Measurements from ENCODE around the gene CPEB4. TPM values are rescaled to one million over a fixed set of nuclear protein-coding genes. Genes with fewer than 3 reads are reported as not detected.

Gene CPEB4
- total and polyA plus RNA-seq, 2 of the 4 experiments (the other 2 are of a cell fraction), result 7.8 to 22.6 TPM

- Histone ChIP-seq H3K4ac (ENCODE audit: low read depth, low read length) (no peak overlapping the region), H3K23ac (ENCODE audit: low read depth, low read length) (peak overlapping the region; percentile 70; the same call in 1 of the 2 replicates), H3K4me3 (ENCODE audit: insufficient read depth, low read depth, low read length) (peak overlapping the region; percentile 59), H3K56ac (ENCODE audit: extremely low read depth, insufficient read depth, low read length) (0 out of 2 replicates have a peak overlapping the region, but pooled peaks have one; percentile 4), H3K9me3 (ENCODE audit: control insufficient read depth, insufficient read depth, low read length) (no peaks in the 10 kb centered on the region), H3K18ac (ENCODE audit: low read depth, low read length) (no peak overlapping the region; the same call in 1 of the 2 replicates), H3K79me1 (ENCODE audit: low read depth in 1 of 2, low read length in 2 of 2) (peaks cover 7 to 17% of the 10 kb centered on the region in 2 experiments; a peak in 3 of 4 replicates), H3K9ac (ENCODE audit: low read depth, low read length) (peak overlapping the region; percentile 61), H2AFZ (replicated peaks; ENCODE audit: low read length, poor library complexity) (peak overlapping the region; percentile 86), H3K4me2 (ENCODE audit: low read depth, low read length) (peak overlapping the region; percentile 72), H3K9me1 (ENCODE audit: insufficient read depth, low read length) (no peaks in the 10 kb centered on the region; the same call in 1 of the 2 replicates), H2BK5ac (ENCODE audit: low read depth, low read length, poor library complexity, severe bottlenecking) (peak overlapping the region; percentile 5), H2BK20ac (ENCODE audit: low read depth, low read length) (no peak overlapping the region), H3K36me3 (ENCODE audit: control insufficient read depth, insufficient read depth, low read length) (no peaks in the 10 kb centered on the region), H3K4me1 (ENCODE audit: control insufficient read depth, insufficient read depth, low read length) (no peaks in the 10 kb centered on the region; the same call in 1 of the 2 replicates), H2BK15ac (ENCODE audit: low read depth, low read length) (no peak overlapping the region), H4K20me1 (ENCODE audit: insufficient read depth, low read length) (0 out of 2 replicates have a peak, but pooled peaks cover 7% of the 10 kb centered on the region), H4K5ac (ENCODE audit: low read depth, low read length) (no peak overlapping the region), H3K14ac (replicated peaks; ENCODE audit: low read depth, low read length) (peak overlapping the region; percentile 48), H3K27ac (ENCODE audit: insufficient read depth, low read length) (peak overlapping the region; percentile 38), H4K8ac (ENCODE audit: low read depth in 2 of 2, low read length in 2 of 2) (no peak overlapping the region), H2AK5ac (ENCODE audit: low read depth, low read length) (no peak overlapping the region), H4K91ac (ENCODE audit: insufficient read depth, low read depth, low read length) (no peak overlapping the region), H3K27me3 (ENCODE audit: control insufficient read depth, insufficient read depth, low read length) (no peaks in the 10 kb centered on the region), H2AK9ac (replicated peaks; ENCODE audit: low read depth, low read length, poor library complexity) (peak overlapping the region; percentile 97), H2BK120ac (ENCODE audit: low read depth, low read length) (no peak overlapping the region)
- intact Hi-C loops (cut with micrococcal nuclease), result loop anchor here (1.0 to 5.0 kb wide), 4 partner anchors 84 to 270 kb away; no protein-coding TSS in a partner anchor
- in situ Hi-C loops (cut with MboI; ENCODE audit: low sequenced_read_pairs), result no loop called here
- POLR2A ChIA-PET (ENCODE audit: unreplicated experiment), result interaction anchor here (0.6 to 0.9 kb wide), 2 partner anchors 131 to 272 kb away, joined by 3 read pairs; partner anchors contain the start of gene BOD1
- peak; percentile 24 for DNase-seq
- no peak for ATAC-seq (ENCODE audit: low read depth)
- CTCF ChIA-PET, result interaction anchor here (1.0 kb wide), 1 partner anchor 37 kb away, joined by 3 read pairs; no protein-coding TSS in a partner anchor
- TF ChIP-seq NFE2L2 (IDR thresholded peaks at IDR 0.05; ENCODE audit: low read depth, low read length), result no peak
- TF ChIP-seq, protein P1, sequence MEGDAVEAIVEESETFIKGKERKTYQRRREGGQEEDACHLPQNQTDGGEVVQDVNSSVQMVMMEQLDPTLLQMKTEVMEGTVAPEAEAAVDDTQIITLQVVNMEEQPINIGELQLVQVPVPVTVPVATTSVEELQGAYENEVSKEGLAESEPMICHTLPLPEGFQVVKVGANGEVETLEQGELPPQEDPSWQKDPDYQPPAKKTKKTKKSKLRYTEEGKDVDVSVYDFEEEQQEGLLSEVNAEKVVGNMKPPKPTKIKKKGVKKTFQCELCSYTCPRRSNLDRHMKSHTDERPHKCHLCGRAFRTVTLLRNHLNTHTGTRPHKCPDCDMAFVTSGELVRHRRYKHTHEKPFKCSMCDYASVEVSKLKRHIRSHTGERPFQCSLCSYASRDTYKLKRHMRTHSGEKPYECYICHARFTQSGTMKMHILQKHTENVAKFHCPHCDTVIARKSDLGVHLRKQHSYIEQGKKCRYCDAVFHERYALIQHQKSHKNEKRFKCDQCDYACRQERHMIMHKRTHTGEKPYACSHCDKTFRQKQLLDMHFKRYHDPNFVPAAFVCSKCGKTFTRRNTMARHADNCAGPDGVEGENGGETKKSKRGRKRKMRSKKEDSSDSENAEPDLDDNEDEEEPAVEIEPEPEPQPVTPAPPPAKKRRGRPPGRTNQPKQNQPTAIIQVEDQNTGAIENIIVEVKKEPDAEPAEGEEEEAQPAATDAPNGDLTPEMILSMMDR (conservative IDR thresholded peaks at IDR 0.05; ENCODE audit: low read depth, low read length), result no peak
- TF ChIP-seq, protein P2, sequence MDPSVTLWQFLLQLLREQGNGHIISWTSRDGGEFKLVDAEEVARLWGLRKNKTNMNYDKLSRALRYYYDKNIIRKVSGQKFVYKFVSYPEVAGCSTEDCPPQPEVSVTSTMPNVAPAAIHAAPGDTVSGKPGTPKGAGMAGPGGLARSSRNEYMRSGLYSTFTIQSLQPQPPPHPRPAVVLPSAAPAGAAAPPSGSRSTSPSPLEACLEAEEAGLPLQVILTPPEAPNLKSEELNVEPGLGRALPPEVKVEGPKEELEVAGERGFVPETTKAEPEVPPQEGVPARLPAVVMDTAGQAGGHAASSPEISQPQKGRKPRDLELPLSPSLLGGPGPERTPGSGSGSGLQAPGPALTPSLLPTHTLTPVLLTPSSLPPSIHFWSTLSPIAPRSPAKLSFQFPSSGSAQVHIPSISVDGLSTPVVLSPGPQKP (IDR thresholded peaks at IDR 0.05; ENCODE audit: borderline replicate concordance, low read depth, low read length), result no peak
- TF ChIP-seq FOS (IDR thresholded peaks at IDR 0.05; ENCODE audit: low read depth, low read length), result no peak
- TF ChIP-seq BHLHE40 (IDR thresholded peaks at IDR 0.05; ENCODE audit: low read depth, low read length), result no peak
- TF ChIP-seq MAZ (IDR thresholded peaks at IDR 0.05; ENCODE audit: borderline replicate concordance, low read depth, low read length), result no peak
- no peak for TF ChIP-seq SMC3 (IDR thresholded peaks at IDR 0.05; ENCODE audit: low read depth, low read length)
- no peak for TF ChIP-seq CEBPB (IDR thresholded peaks at IDR 0.05; ENCODE audit: low read depth, low read length)
- TF ChIP-seq RCOR1 (IDR thresholded peaks at IDR 0.05; ENCODE audit: insufficient replicate concordance, low read length), result no peak
- TF ChIP-seq, protein P3, sequence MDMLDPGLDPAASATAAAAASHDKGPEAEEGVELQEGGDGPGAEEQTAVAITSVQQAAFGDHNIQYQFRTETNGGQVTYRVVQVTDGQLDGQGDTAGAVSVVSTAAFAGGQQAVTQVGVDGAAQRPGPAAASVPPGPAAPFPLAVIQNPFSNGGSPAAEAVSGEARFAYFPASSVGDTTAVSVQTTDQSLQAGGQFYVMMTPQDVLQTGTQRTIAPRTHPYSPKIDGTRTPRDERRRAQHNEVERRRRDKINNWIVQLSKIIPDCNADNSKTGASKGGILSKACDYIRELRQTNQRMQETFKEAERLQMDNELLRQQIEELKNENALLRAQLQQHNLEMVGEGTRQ (IDR thresholded peaks at IDR 0.05; ENCODE audit: low read depth, low read length), result no peak
- TF ChIP-seq POLR2A (IDR thresholded peaks at IDR 0.05; ENCODE audit: low read depth, low read length), result no peak
- no peak for TF ChIP-seq MAFK (IDR thresholded peaks at IDR 0.05; ENCODE audit: low read depth, low read length)
- TF ChIP-seq RAD21 (IDR thresholded peaks at IDR 0.05; ENCODE audit: low read length), result no peak
- no TSS peak for BruUV-seq (replicated peaks)
- WGBS, 2 experiments (ENCODE audit: extremely low coverage in 2 of 2, insufficient read length in 1 of 2), result 2% methylated on average over 10 of the region's 37 CpGs; no CpG with 5 or more reads in 1 of the 2 experiments
- dilution Hi-C loops (cut with HindIII; ENCODE audit: low sequenced_read_pairs, unreplicated experiment), result no loop called here
Observed at GRCh38 chr5:173888473-173889131, 453 bp downstream of the CPEB4 start.

Measured in IMR-90 (cell line).